IMR-90 (cell line): Measurements from ENCODE around the gene HDX. TPM values are rescaled to one million over a fixed set of nuclear protein-coding genes. Genes with fewer than 3 reads are reported as not detected.
"Not testable (repeated sequence)": the region's sequence is repeated elsewhere in the genome, so short reads cannot be mapped to it uniquely, and the experiment has no call there.

ENCODE experiments used
- ATAC-seq: fragments of 200-7000 bp; cut with Tn5 transposase; 2 replicates; pipeline ENCODE4 v1.9.1; 2020; ENCODE audit warnings: low read depth, mild to moderate bottlenecking, moderate library complexity
- BruUV-seq: library from RNA; stranded (reverse); fragments of 400-500 nt; replicated peaks from 2 replicates; lab custom pipeline; 2021; lab: Mats Ljungman, UMichigan
- CTCF ChIA-PET: fragments of 300-600 bp; formaldehyde crosslinking; extraction: SDS; loops from one replicate; lab custom pipeline; 2021; ENCODE audit warnings: antibody characterized with exemption; lab: Yijun Ruan, JAX
- POLR2A ChIA-PET: fragments of 300-600 bp; sonication (Branson Sonifier 250); formaldehyde crosslinking; loops from one replicate; lab custom pipeline; 2022; ENCODE audit warnings: antibody characterized with exemption; ENCODE audit not compliant: unreplicated experiment; lab: Charles Lee
- DNase-seq: peaks from one replicate; pipeline ENCODE4 v3.0.0; 2013
- H2AFZ ChIP-seq: replicated peaks from 2 replicates; pipeline ENCODE3; 2013; ENCODE audit warnings: low read length, mild to moderate bottlenecking; ENCODE audit not compliant: poor library complexity
- H2AK5ac ChIP-seq: 2 replicates; pipeline ENCODE4 v1.6.1; 2013; ENCODE audit warnings: low read depth, low read length, inconsistent platforms
- H2AK9ac ChIP-seq: replicated peaks from 2 replicates; pipeline ENCODE3; 2013; ENCODE audit warnings: mild to moderate bottlenecking, low read depth, low read length, moderate library complexity; ENCODE audit not compliant: poor library complexity
- H2BK120ac ChIP-seq: 2 replicates; pipeline ENCODE4 v1.6.1; 2013; ENCODE audit warnings: low read depth, low read length, inconsistent platforms
- H2BK15ac ChIP-seq: 3 replicates; pipeline ENCODE4 v1.6.1; 2013; ENCODE audit warnings: low read depth, low read length, inconsistent platforms
- H2BK20ac ChIP-seq: 2 replicates; pipeline ENCODE4 v1.6.1; 2013; ENCODE audit warnings: low read depth, mild to moderate bottlenecking, inconsistent platforms, low read length, moderate library complexity
- H2BK5ac ChIP-seq: 2 replicates; pipeline ENCODE4 v1.6.1; 2013; ENCODE audit warnings: mild to moderate bottlenecking, low read depth, low read length, inconsistent platforms; ENCODE audit not compliant: poor library complexity, severe bottlenecking
- H3K14ac ChIP-seq: replicated peaks from 2 replicates; pipeline ENCODE4 v1.6.1; 2013; ENCODE audit warnings: low read depth, low read length, inconsistent platforms
- H3K18ac ChIP-seq: 2 replicates; pipeline ENCODE4 v1.6.1; 2013; ENCODE audit warnings: low read depth, low read length, control low read depth
- H3K23ac ChIP-seq: 2 replicates; pipeline ENCODE4 v1.6.1; 2013; ENCODE audit warnings: low read depth, low read length, inconsistent platforms
- H3K27ac ChIP-seq: 2 replicates; pipeline ENCODE4 v1.5.1; 2013; ENCODE audit warnings: mild to moderate bottlenecking, control low read depth, low read length; ENCODE audit not compliant: insufficient read depth
- H3K27me3 ChIP-seq: 2 replicates; pipeline ENCODE4 v1.6.1; 2013; ENCODE audit warnings: low read length; ENCODE audit not compliant: control insufficient read depth, insufficient read depth
- H3K36me3 ChIP-seq: 2 replicates; pipeline ENCODE4 v1.6.1; 2013; ENCODE audit warnings: low read length, mixed read lengths; ENCODE audit not compliant: control insufficient read depth, insufficient read depth
- H3K4ac ChIP-seq: 2 replicates; pipeline ENCODE4 v1.6.1; 2013; ENCODE audit warnings: low read depth, low read length, inconsistent platforms
- H3K4me1 ChIP-seq: 2 replicates; pipeline ENCODE4 v1.6.1; 2013; ENCODE audit warnings: low read length, mixed read lengths; ENCODE audit not compliant: control insufficient read depth, insufficient read depth
- H3K4me2 ChIP-seq: 2 replicates; pipeline ENCODE4 v1.6.1; 2013; ENCODE audit warnings: low read depth, mild to moderate bottlenecking, control low read depth, low read length, moderate library complexity
- H3K4me3 ChIP-seq: 2 replicates; pipeline ENCODE4 v1.5.1; 2013; ENCODE audit warnings: low read depth, mild to moderate bottlenecking, control low read depth, low read length, moderate library complexity; ENCODE audit not compliant: insufficient read depth
- H3K56ac ChIP-seq: 2 replicates; pipeline ENCODE4 v1.6.1; 2013; ENCODE audit warnings: low read length, inconsistent platforms; ENCODE audit not compliant: insufficient read depth; ENCODE audit errors: extremely low read depth
- H3K79me1 ChIP-seq, 2 experiments: 2 replicates each; pipeline ENCODE4 v1.6.1; 2013; ENCODE audit warnings: low read length in 2 of 2, inconsistent platforms in 1 of 2, low read depth in 1 of 2
- H3K9ac ChIP-seq: 2 replicates; pipeline ENCODE4 v1.6.1; 2013; ENCODE audit warnings: low read depth, low read length, control low read depth
- H3K9me1 ChIP-seq: 2 replicates; pipeline ENCODE4 v1.6.1; 2013; ENCODE audit warnings: low read length, inconsistent platforms; ENCODE audit not compliant: insufficient read depth
- H3K9me3 ChIP-seq: 2 replicates; pipeline ENCODE4 v1.6.1; 2013; ENCODE audit warnings: low read length; ENCODE audit not compliant: control insufficient read depth, insufficient read depth
- H4K20me1 ChIP-seq: 2 replicates; pipeline ENCODE4 v1.6.1; 2013; ENCODE audit warnings: low read length, inconsistent platforms; ENCODE audit not compliant: insufficient read depth
- H4K5ac ChIP-seq: 2 replicates; pipeline ENCODE4 v1.6.1; 2013; ENCODE audit warnings: mild to moderate bottlenecking, low read depth, low read length, control low read depth
- H4K8ac ChIP-seq, 2 experiments: 2 replicates each; pipeline ENCODE4 v1.6.1; 2013; ENCODE audit warnings: low read depth in 2 of 2, low read length in 2 of 2, control low read depth in 1 of 2, inconsistent platforms in 1 of 2
- H4K91ac ChIP-seq: 2 replicates; pipeline ENCODE4 v1.6.1; 2013; ENCODE audit warnings: low read depth, low read length, inconsistent platforms; ENCODE audit not compliant: insufficient read depth
- dilution Hi-C: fragments of 300-500 bp; cut with HindIII; formaldehyde crosslinking; loops from one replicate; pipeline ENCODE4 v1.14.3; 2018; ENCODE audit warnings: low sequenced_read_pairs; ENCODE audit not compliant: unreplicated experiment
- in situ Hi-C: fragments of 300-500 bp; cut with MboI; formaldehyde crosslinking; loops from 3 replicates; pipeline ENCODE4 v1.14.3; 2019; ENCODE audit warnings: low sequenced_read_pairs, inconsistent platforms, mixed read lengths
- intact Hi-C: fragments of 100-400 bp; cut with micrococcal nuclease; formaldehyde crosslinking; loops from 2 replicates; pipeline ENCODE4 v1.10.0; 2022
- microRNA-seq, 2 experiments: library from miRNA; stranded (forward) in 1 of 2; unstranded in 1 of 2; fragments of 10-50 nt in 1 of 2; fragments of <30 nt in 1 of 2; gene quantifications in 1 of 2; microRNA quantifications in 1 of 2; one replicate each; pipeline versions ENCODE3 to v1.1.0; 2013 to 2020; ENCODE audit not compliant: insufficient read depth in 1 of 2, insufficient read length in 1 of 2, unreplicated experiment in 1 of 2
- polyA plus RNA-seq, 3 experiments: library from polyadenylated mRNA; depleted of rRNA; stranded (reverse); fragments of >200 nt; gene quantifications; 2 replicates each; pipeline ENCODE4 v1.2.3, GENCODE V29; 2012; ENCODE audit warnings: low replicate concordance in 1 of 3
- small RNA-seq, 5 experiments: library from RNA; depleted of rRNA; stranded (forward); fragments of <200 nt; gene quantifications; one replicate each; pipeline ENCODE3, GENCODE V24; 2012
- total RNA-seq: library from RNA; depleted of rRNA; stranded (reverse); fragments of >200 nt; gene quantifications from 2 replicates; pipeline ENCODE4 v1.2.3, GENCODE V29; 2012

HDX gene
- total and polyA plus RNA-seq, 2 of the 4 experiments (the other 2 are of a cell fraction): 1.8 to 11.8 TPM

DNA sequence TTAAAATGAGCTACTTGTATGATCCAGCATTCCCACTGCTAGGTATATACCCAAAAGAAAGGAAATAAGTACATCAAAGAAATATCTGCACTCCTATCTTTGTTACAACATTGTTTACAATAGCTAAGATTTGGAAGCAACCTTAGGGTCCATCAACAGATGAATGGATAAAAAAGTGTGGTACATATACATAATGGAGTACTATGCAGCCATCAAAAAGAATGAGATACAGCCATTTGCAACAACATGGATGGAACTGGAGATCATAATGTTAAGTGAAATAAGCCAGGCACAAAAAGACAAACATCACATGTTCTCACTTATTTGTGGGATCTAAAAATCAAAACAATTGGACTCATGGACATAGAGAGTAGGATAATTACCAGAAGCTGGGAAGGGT lies 186.3 kb downstream of the HDX start:
- H4K20me1 ChIP-seq, H3K4me2 ChIP-seq, H3K23ac ChIP-seq, H2BK120ac ChIP-seq, H2AK5ac ChIP-seq, DNase-seq, H3K56ac ChIP-seq, H4K5ac ChIP-seq, H3K4ac ChIP-seq, intact Hi-C loops, H3K9ac ChIP-seq, H2AFZ ChIP-seq, H2AK9ac ChIP-seq, ATAC-seq, H2BK5ac ChIP-seq, H3K9me1 ChIP-seq, H3K9me3 ChIP-seq, H3K4me1 ChIP-seq, H4K8ac ChIP-seq, H3K27me3 ChIP-seq, H3K27ac ChIP-seq, H3K36me3 ChIP-seq, H2BK20ac ChIP-seq, POLR2A ChIA-PET, H2BK15ac ChIP-seq, BruUV-seq, H4K91ac ChIP-seq, H3K79me1 ChIP-seq, H3K18ac ChIP-seq, H3K14ac ChIP-seq, H3K4me3 ChIP-seq, dilution Hi-C loops, in situ Hi-C loops: not testable (repeated sequence)
- CTCF ChIA-PET: interaction anchor here (0.6 kb wide), 2 partner anchors 87 to 176 kb away, joined by 3 read pairs; no protein-coding TSS in a partner anchor

Small RNAs within 50 kb of the gene (microRNA-seq; reads per million reads assigned to microRNA genes)
- not detected for gene AL450471.1 (ENCODE audit: insufficient read depth, insufficient read length)

Small RNAs within 50 kb of the gene (small RNA-seq; reads per million reads assigned to genes)
- gene AL450471.1: 0 reads per million in 5 experiments
